Sigmoid colon (tissue), 7 donors: ENCODE data around the gene ALCAM. TPM values are rescaled to one million over a fixed set of nuclear protein-coding genes. Genes with fewer than 3 reads are reported as not detected.
"Not testable (repeated sequence)": the region's sequence is repeated elsewhere in the genome, so short reads cannot be mapped to it uniquely, and the experiment has no call there.

Experiments
- DNase-seq: peaks from one replicate; pipeline ENCODE4 v3.0.0-alpha.2; 2019
- H3K27ac ChIP-seq, 4 donors: fragments of 200-600 bp; sonication (generic); one replicate each; pipeline ENCODE4 v1.5.1; 2016 to 2019; ENCODE audit warnings: mild to moderate bottlenecking in 1 of 4
- H3K27me3 ChIP-seq, 3 donors: fragments of 200-600 bp; sonication (generic); one replicate each; pipeline ENCODE4 v1.5.1; 2019; ENCODE audit warnings: mild to moderate bottlenecking in 1 of 3
- H3K36me3 ChIP-seq, 4 donors: fragments of 200-600 bp; sonication (generic); one replicate each; pipeline ENCODE4 v1.5.1; 2016 to 2019
- H3K4me1 ChIP-seq, 4 donors: fragments of 200-600 bp; sonication (generic); one replicate each; pipeline ENCODE4 v1.5.1; 2017 to 2019
- H3K4me3 ChIP-seq, 4 donors: fragments of 200-600 bp; sonication (generic); one replicate each; pipeline ENCODE4 v1.5.1; 2017 to 2019; ENCODE audit warnings: mild to moderate bottlenecking in 2 of 4, moderate library complexity in 1 of 4
- H3K9me3 ChIP-seq, 4 donors: fragments of 200-600 bp in 3 of 4; sonication (generic) in 3 of 4; one replicate each; pipeline versions ENCODE4 v1.5.1 to v1.6.1; 2013 to 2019
- CTCF ChIP-seq, 4 experiments: fragments of 450-650 bp in 3 of 4; fragments of 200-600 bp in 1 of 4; IDR thresholded peaks; one replicate each; pipeline ENCODE4 v1.5.1; 2016 to 2019; ENCODE audit warnings: antibody characterized with exemption in 4 of 4, mild to moderate bottlenecking in 3 of 4, moderate library complexity in 2 of 4
- EP300 ChIP-seq, 4 donors: sonication (generic); formaldehyde crosslinking; IDR thresholded peaks; one replicate each; pipeline ENCODE4 v1.6.1; 2017; ENCODE audit warnings: antibody characterized with exemption in 4 of 4
- POLR2A ChIP-seq, 2 donors: fragments of 450-650 bp; IDR thresholded peaks; one replicate each; pipeline ENCODE4 v1.6.1; 2016; ENCODE audit warnings: antibody characterized with exemption in 2 of 2, mild to moderate bottlenecking in 2 of 2, moderate library complexity in 2 of 2
- POLR2AphosphoS5 ChIP-seq, 4 donors: sonication (generic); formaldehyde crosslinking; IDR thresholded peaks; one replicate each; pipeline ENCODE4 v1.6.1; 2017; ENCODE audit warnings: antibody characterized with exemption in 4 of 4
- WGBS, 2 donors: extraction: QIAGEN DNeasy Blood & Tissue Kit; methylation state at CpG; one replicate each; pipeline ENCODE4 v1.1.7; 2013; 5-methylcytosine and 5-hydroxymethylcytosine counted together
- intact Hi-C: fragments of 100-400 bp; cut with DNase I; formaldehyde crosslinking; loops from one replicate; pipeline ENCODE4 v1.15.1; 2023
- polyA plus RNA-seq, 3 donors: library from polyadenylated mRNA; stranded (reverse); fragments of 200-250 nt; gene quantifications; one replicate each; pipeline ENCODE4 v1.2.3, GENCODE V29; 2013
- total RNA-seq, 4 donors: library from RNA; depleted of rRNA; stranded (reverse); fragments of >200 nt; gene quantifications; one replicate each; pipeline ENCODE4 v1.1.0, GENCODE V29; 2016
- donor health status: healthy with polysubstance abuse.
- donor health status: Bipolar disorder and iron deficiency.
- donor health status: healthy.

ALCAM gene
- total and polyA plus RNA-seq, 7 donors: 1.8 to 45.1 (median 16.0) TPM

DNA sequence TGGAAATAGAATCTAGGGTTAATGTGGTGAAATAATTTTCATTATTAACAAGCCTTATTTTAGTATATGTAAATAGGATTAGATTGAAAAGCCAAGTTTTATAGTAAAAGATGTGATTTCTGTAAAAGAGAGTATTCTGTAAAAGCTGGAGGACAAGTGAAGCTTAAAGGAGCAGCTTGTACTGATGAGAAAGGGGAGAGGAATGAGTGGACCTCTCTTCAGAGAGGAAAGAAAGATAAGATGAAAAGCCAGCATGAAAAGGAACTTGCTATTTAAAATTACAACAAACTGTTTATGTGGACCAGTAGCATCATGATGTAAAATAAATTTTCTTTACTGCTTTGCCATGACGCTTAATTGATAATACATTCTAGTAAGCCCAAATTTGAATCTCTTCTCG, 18.5 kb downstream of the ALCAM start:
- DNase-seq: no peak
- Histone ChIP-seq H3K9me3 (no peaks in the 10 kb centered on the region), H3K4me1 (no peaks in the 10 kb centered on the region), H3K27ac (no peak overlapping the region), H3K4me3 (no peak overlapping the region), H3K27me3 (no peaks in the 10 kb centered on the region), H3K36me3 (no peaks in the 10 kb centered on the region)
- no peak for TF ChIP-seq POLR2AphosphoS5 (IDR thresholded peaks at IDR 0.05)
- TF ChIP-seq CTCF (IDR thresholded peaks at IDR 0.05): no peak
- TF ChIP-seq POLR2A (IDR thresholded peaks at IDR 0.05): no peak
- TF ChIP-seq EP300 (IDR thresholded peaks at IDR 0.05): no peak
- intact Hi-C loops: no loop called here
- 94 to 95% methylated on average over 2 of the region's 2 CpGs for WGBS, 2 donors

DNA sequence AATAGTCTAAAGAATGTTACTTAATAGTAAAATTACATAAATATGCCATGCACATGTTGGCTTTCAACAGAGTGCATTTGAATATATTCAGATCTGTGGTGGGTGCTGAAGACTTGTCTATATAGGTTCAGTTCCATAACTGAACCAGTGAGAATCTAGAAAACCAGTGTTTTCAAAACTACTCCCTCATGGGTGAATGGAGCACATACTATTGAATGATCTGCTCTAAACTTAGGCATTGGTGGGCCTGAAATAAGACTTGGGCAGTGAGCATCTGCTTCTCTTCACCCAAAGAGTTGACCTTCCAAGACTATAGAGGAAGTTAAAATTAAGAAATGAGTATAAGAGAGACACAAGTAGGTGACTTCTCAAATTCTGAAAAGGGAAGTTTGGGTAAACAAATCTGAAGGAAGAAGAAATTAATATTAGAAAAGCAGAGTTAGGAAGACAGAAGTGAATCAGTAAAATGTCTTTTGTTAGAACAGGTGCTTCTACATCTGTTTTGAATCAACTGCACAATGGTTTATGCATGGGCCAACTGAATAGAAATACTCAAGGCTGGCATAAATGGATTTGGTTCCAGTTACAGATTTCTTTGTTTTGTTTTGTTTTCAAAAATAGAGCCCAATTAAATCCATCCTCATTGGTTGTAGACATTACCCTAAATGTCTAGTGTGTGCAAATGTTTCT, 19.3 kb downstream of the ALCAM start:
- intact Hi-C loops: no loop called here
- H3K4me1 ChIP-seq: no peaks in the 10 kb centered on the region
- no peak overlapping the region for H3K4me3 ChIP-seq
- H3K9me3 ChIP-seq: peaks cover 0 to 6% (median 2%) of the 10 kb centered on the region in 4 donors
- no peaks in the 10 kb centered on the region for H3K36me3 ChIP-seq
- H3K27me3 ChIP-seq: no peaks in the 10 kb centered on the region
- DNase-seq: no peak
- H3K27ac ChIP-seq: no peak overlapping the region
- TF ChIP-seq POLR2A (IDR thresholded peaks at IDR 0.05) (no peak), EP300 (IDR thresholded peaks at IDR 0.05) (no peak), POLR2AphosphoS5 (IDR thresholded peaks at IDR 0.05) (no peak), CTCF (IDR thresholded peaks at IDR 0.05) (no peak)

DNA sequence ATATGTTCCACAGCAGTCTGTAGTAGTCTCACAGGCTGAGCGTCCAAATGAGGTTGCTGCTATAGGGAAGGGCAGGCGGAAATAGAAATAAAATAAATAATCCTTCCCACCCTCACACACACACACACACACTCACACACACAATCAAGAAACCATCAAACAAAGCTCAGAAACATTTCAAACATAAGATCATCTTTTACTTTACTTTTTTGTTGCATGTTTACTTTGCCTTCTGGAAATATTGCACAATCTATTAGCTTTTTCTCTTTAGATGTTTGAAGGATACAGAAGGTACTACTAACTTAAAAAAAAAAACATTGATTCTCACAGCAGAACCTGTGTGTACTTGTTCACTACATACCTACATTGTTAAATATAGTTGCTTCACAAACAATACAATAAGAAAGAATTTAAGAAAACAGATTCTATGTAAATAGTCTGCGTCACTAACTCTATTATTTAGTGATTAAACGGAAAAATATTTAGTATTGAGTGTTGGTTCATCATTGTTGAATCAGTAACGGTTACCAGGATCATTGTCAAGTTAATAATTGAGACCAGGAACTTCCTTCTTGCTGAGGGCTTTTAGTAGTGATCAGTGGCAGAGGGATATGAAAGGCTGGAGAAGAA, 20.5 kb downstream of the ALCAM start:
- Histone ChIP-seq H3K4me1 (no peaks in the 10 kb centered on the region), H3K27ac (no peak overlapping the region), H3K4me3 (no peak overlapping the region), H3K27me3 (no peaks in the 10 kb centered on the region), H3K9me3 (peaks cover 0 to 6% (median 2%) of the 10 kb centered on the region in 4 donors), H3K36me3 (no peaks in the 10 kb centered on the region)
- TF ChIP-seq POLR2AphosphoS5 (IDR thresholded peaks at IDR 0.05) (no peak), CTCF (IDR thresholded peaks at IDR 0.05) (no peak), EP300 (IDR thresholded peaks at IDR 0.05) (no peak), POLR2A (IDR thresholded peaks at IDR 0.05) (no peak)
- intact Hi-C loops: no loop called here
- WGBS, 2 donors: 76 to 84% methylated on average over 5 of the region's 5 CpGs
- DNase-seq: no peak

GRCh38 chr3:105388176-105388575, 21.5 kb downstream of the ALCAM start:
- Histone ChIP-seq H3K4me3 (no peak overlapping the region), H3K27me3 (no peaks in the 10 kb centered on the region), H3K4me1 (no peaks in the 10 kb centered on the region), H3K27ac (no peak overlapping the region), H3K9me3 (peaks cover 0 to 11% (median 2%) of the 10 kb centered on the region in 4 donors), H3K36me3 (no peaks in the 10 kb centered on the region)
- intact Hi-C loops: no loop called here
- DNase-seq: no peak
- WGBS, 2 donors: 43 to 62% methylated on average over 1 of the region's 1 CpG
- TF ChIP-seq EP300 (IDR thresholded peaks at IDR 0.05): no peak
- TF ChIP-seq POLR2AphosphoS5 (IDR thresholded peaks at IDR 0.05): no peak
- no peak for TF ChIP-seq CTCF (IDR thresholded peaks at IDR 0.05)
- TF ChIP-seq POLR2A (IDR thresholded peaks at IDR 0.05): no peak

DNA sequence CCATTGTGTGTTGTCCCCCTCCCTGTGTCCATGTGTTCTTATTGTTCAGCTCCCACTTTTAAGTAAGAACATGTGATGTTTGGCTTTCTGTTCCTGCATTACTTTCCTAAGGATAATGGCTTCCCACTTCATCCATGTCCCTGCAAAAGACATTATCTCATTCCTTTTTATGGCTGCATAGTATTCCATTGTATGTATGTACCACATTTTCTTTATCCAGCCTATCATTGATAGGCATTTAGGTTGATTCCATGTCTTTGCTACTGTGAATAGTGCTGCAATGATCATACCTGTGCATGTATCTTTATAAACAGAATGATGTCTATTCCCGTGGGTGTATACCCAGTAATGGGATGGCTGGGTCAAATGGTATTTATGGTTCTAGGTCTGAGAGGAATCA, 23.1 kb downstream of the ALCAM start:
- 92 to 96% methylated on average over 1 of the region's 1 CpG for WGBS, 2 donors
- H3K9me3 ChIP-seq: peaks cover 0 to 11% (median 2%) of the 10 kb centered on the region in 4 donors
- H3K27me3 ChIP-seq, H3K4me3 ChIP-seq, intact Hi-C loops, H3K36me3 ChIP-seq, DNase-seq, H3K4me1 ChIP-seq, H3K27ac ChIP-seq: not testable (repeated sequence)

GRCh38 chr3:105392598-105392997, 25.9 kb downstream of the ALCAM start:
- H3K27ac ChIP-seq, H3K4me3 ChIP-seq, H3K27me3 ChIP-seq, H3K4me1 ChIP-seq, intact Hi-C loops, DNase-seq, H3K36me3 ChIP-seq: not testable (repeated sequence)
- H3K9me3 ChIP-seq: peaks cover 0 to 11% (median 2%) of the 10 kb centered on the region in 4 donors
